ENCODE results near the gene WDR6. TPM values are rescaled to one million over a fixed set of nuclear protein-coding genes. Genes with fewer than 3 reads are reported as not detected.

WDR6 gene
- total RNA-seq, 1 donor: 98.4 TPM

GRCh38 chr3:48989126-48989795 is 17.9 kb upstream of the WDR6 start:
- Histone ChIP-seq H3K4me3 (ENCODE audit: insufficient read depth, low read length) (peak overlapping the region; percentile 89), H3K4me1 (ENCODE audit: insufficient read depth, low read length) (peaks cover 22% of the 10 kb centered on the region), H3K27me3 (ENCODE audit: insufficient read depth, low read length) (no peaks in the 10 kb centered on the region), H3K36me3 (ENCODE audit: insufficient read depth, low read length) (peaks cover 17% of the 10 kb centered on the region), H4K20me1 (ENCODE audit: insufficient read depth, low read length) (peaks cover 8% of the 10 kb centered on the region), H3K79me2 (ENCODE audit: insufficient read depth, low read length) (peaks cover 39% of the 10 kb centered on the region), H3K9me3 (ENCODE audit: low read depth, low read length) (no peaks in the 10 kb centered on the region), H2AFZ (ENCODE audit: low read length) (peak overlapping the region; percentile 53), H3K27ac (ENCODE audit: low read depth, low read length) (peak overlapping the region; percentile 90), H3K4me2 (ENCODE audit: insufficient read depth, low read length) (peak overlapping the region; percentile 88)
- no peak for TF ChIP-seq CTCF (IDR thresholded peaks at IDR 0.05; ENCODE audit: extremely low read depth, low read depth, low read length)
- peak; percentile 62 for DNase-seq (ENCODE audit: insufficient read length, low spot score, missing footprints)

- Histone ChIP-seq H4K20me1 (ENCODE audit: insufficient read depth, low read length) (peaks cover 8% of the 10 kb centered on the region), H3K27ac (ENCODE audit: low read depth, low read length) (peak within 1 kb of the TSS; percentile 90), H2AFZ (ENCODE audit: low read length) (peak within 1 kb of the TSS; percentile 73), H3K4me2 (ENCODE audit: insufficient read depth, low read length) (peak within 1 kb of the TSS; percentile 88), H3K4me1 (ENCODE audit: insufficient read depth, low read length) (peaks cover 22% of the 10 kb centered on the region), H3K27me3 (ENCODE audit: insufficient read depth, low read length) (no peaks in the 10 kb centered on the region), H3K9me3 (ENCODE audit: low read depth, low read length) (no peaks in the 10 kb centered on the region), H3K79me2 (ENCODE audit: insufficient read depth, low read length) (peaks cover 42% of the 10 kb centered on the region), H3K4me3 (ENCODE audit: insufficient read depth, low read length) (peak within 1 kb of the TSS; percentile 89), H3K36me3 (ENCODE audit: insufficient read depth, low read length) (peaks cover 14% of the 10 kb centered on the region)
- peak; percentile 98 for DNase-seq (ENCODE audit: insufficient read length, low spot score, missing footprints)
- TF ChIP-seq CTCF (IDR thresholded peaks at IDR 0.05; ENCODE audit: extremely low read depth, low read depth, low read length): peak; percentile 38
These were observed 17.2 kb upstream of the WDR6 start, which contains the start of gene P4HTM for GRCh38 chr3:48989796-48990635. P4HTM (plus strand) TSS chr3:48990241; CDS start chr3:48990257, 16 bp downstream.

- peak overlapping the region; percentile 88 for H3K4me2 ChIP-seq (ENCODE audit: insufficient read depth, low read length)
- peak overlapping the region; percentile 90 for H3K27ac ChIP-seq (ENCODE audit: low read depth, low read length)
- H4K20me1 ChIP-seq (ENCODE audit: insufficient read depth, low read length): peaks cover 8% of the 10 kb centered on the region
- peaks cover 22% of the 10 kb centered on the region for H3K4me1 ChIP-seq (ENCODE audit: insufficient read depth, low read length)
- H3K79me2 ChIP-seq (ENCODE audit: insufficient read depth, low read length): peaks cover 44% of the 10 kb centered on the region
- no peak for TF ChIP-seq CTCF (IDR thresholded peaks at IDR 0.05; ENCODE audit: extremely low read depth, low read depth, low read length)
- DNase-seq (ENCODE audit: insufficient read length, low spot score, missing footprints): peak; percentile 71
- no peaks in the 10 kb centered on the region for H3K9me3 ChIP-seq (ENCODE audit: low read depth, low read length)
- no peaks in the 10 kb centered on the region for H3K27me3 ChIP-seq (ENCODE audit: insufficient read depth, low read length)
- peaks cover 9% of the 10 kb centered on the region for H3K36me3 ChIP-seq (ENCODE audit: insufficient read depth, low read length)
- peak overlapping the region; percentile 89 for H3K4me3 ChIP-seq (ENCODE audit: insufficient read depth, low read length)
- H2AFZ ChIP-seq (ENCODE audit: low read length): peak overlapping the region; percentile 73
These were observed 16.3 kb upstream of the WDR6 start for GRCh38 chr3:48990636-48991469.

Data from osteoblast (primary cell).